Breast epithelium (tissue), 4 donors: ENCODE data around the gene PRKD2. TPM values are rescaled to one million over a fixed set of nuclear protein-coding genes. Genes with fewer than 3 reads are reported as not detected.

Experiments
- DNase-seq, 2 donors: peaks; one replicate each; pipeline ENCODE4 v3.0.0-alpha.2; 2019; ENCODE audit warnings: low spot score in 2 of 2
- H3K27ac ChIP-seq, 2 donors: fragments of 200-600 bp; sonication (generic) in 1 of 2; one replicate each; pipeline ENCODE4 v1.5.1; 2016 to 2019; ENCODE audit warnings: mild to moderate bottlenecking in 1 of 2
- H3K27me3 ChIP-seq, 2 donors: fragments of 200-600 bp; sonication (generic) in 1 of 2; one replicate each; pipeline versions ENCODE4 v1.5.1 to v1.6.0; 2017 to 2019; ENCODE audit warnings: control low read depth in 1 of 2, mild to moderate bottlenecking in 1 of 2
- H3K36me3 ChIP-seq: fragments of 200-600 bp; one replicate; pipeline ENCODE4 v1.5.1; 2019
- H3K4me1 ChIP-seq, 2 donors: fragments of 200-600 bp; sonication (generic); one replicate each; pipeline ENCODE4 v1.5.1; 2016 to 2019; ENCODE audit warnings: control low read depth in 1 of 2
- H3K4me3 ChIP-seq, 3 donors: fragments of 200-600 bp; sonication (generic); 1 replicate in 2 of 3; 2 replicates in 1 of 3; pipeline ENCODE4 v1.5.1; 2016 to 2019; ENCODE audit warnings: mild to moderate bottlenecking in 3 of 3, moderate library complexity in 2 of 3
- H3K9me3 ChIP-seq, 2 donors: fragments of 200-600 bp; sonication (generic) in 1 of 2; one replicate each; pipeline ENCODE4 v1.5.1; 2016 to 2019; ENCODE audit warnings: control low read depth in 1 of 2
- CTCF ChIP-seq, 3 donors: fragments of 450-650 bp; IDR thresholded peaks; one replicate each; pipeline ENCODE4 v1.5.1; 2016 to 2017; ENCODE audit warnings: antibody characterized with exemption in 3 of 3, mild to moderate bottlenecking in 3 of 3, moderate library complexity in 3 of 3
- POLR2A ChIP-seq: fragments of 450-650 bp; IDR thresholded peaks from one replicate; pipeline ENCODE4 v1.6.1; 2016; ENCODE audit warnings: antibody characterized with exemption, mild to moderate bottlenecking, moderate library complexity
- POLR2AphosphoS5 ChIP-seq, 3 donors: sonication (generic); formaldehyde crosslinking; IDR thresholded peaks; one replicate each; pipeline ENCODE4 v1.6.1; 2017; ENCODE audit warnings: antibody characterized with exemption in 3 of 3
- intact Hi-C: fragments of 100-400 bp; cut with DNase I; formaldehyde crosslinking; loops from one replicate; pipeline ENCODE4 v1.15.1; 2023; ENCODE audit warnings: low total_unique reads
- total RNA-seq, 3 donors: library from RNA; depleted of rRNA; stranded (reverse); fragments of >200 nt; gene quantifications; one replicate each; pipeline ENCODE4 v1.1.0, GENCODE V29; 2016

Gene PRKD2
- total RNA-seq, 3 donors from 2014 or later, result 13.1 to 36.7 (median 25.5) TPM

- peaks cover 15% of the 10 kb centered on the region for H3K36me3 ChIP-seq
- no peaks in the 10 kb centered on the region for H3K4me1 ChIP-seq
- DNase-seq, result no peak
- peak overlapping the region in 1 of 3 donors; percentile 10 for H3K4me3 ChIP-seq
- H3K27ac ChIP-seq, result peak overlapping the region in 1 of 2 donors; percentile 36
- H3K9me3 ChIP-seq, result no peaks in the 10 kb centered on the region
- no peaks in the 10 kb centered on the region for H3K27me3 ChIP-seq
- no peak for TF ChIP-seq POLR2AphosphoS5 (IDR thresholded peaks at IDR 0.05)
- TF ChIP-seq CTCF (IDR thresholded peaks at IDR 0.05), result no peak
- TF ChIP-seq POLR2A, result no peak
- intact Hi-C loops, result no loop called here
Observed at GRCh38 chr19:46697204-46697960, 19.5 kb downstream of the PRKD2 start.

- Histone ChIP-seq H3K4me3 (no peak overlapping the region), H3K27ac (no peak overlapping the region)
- intact Hi-C loops, result no loop called here
Observed at GRCh38 chr19:46696866-46697203, 20.1 kb downstream of the PRKD2 start.

GRCh38 chr19:46696052-46696451 is 20.9 kb downstream of the PRKD2 start:
- H3K27me3 ChIP-seq, result no peaks in the 10 kb centered on the region
- H3K4me1 ChIP-seq, result no peaks in the 10 kb centered on the region
- peaks cover 26% of the 10 kb centered on the region for H3K36me3 ChIP-seq

More at GRCh38 chr19:46696866-46697203, 20.1 kb downstream of the PRKD2 start:
- DNase-seq, result no peak
- Histone ChIP-seq H3K9me3 (no peaks in the 10 kb centered on the region), H3K27me3 (no peaks in the 10 kb centered on the region), H3K36me3 (peaks cover 20% of the 10 kb centered on the region), H3K4me1 (no peaks in the 10 kb centered on the region)
- TF ChIP-seq CTCF (IDR thresholded peaks at IDR 0.05) (no peak), POLR2A (no peak), POLR2AphosphoS5 (IDR thresholded peaks at IDR 0.05) (no peak)

GRCh38 chr19:46693760-46694159 is 23.2 kb downstream of the PRKD2 start:
- no peaks in the 10 kb centered on the region for H3K4me1 ChIP-seq
- H3K9me3 ChIP-seq, result no peaks in the 10 kb centered on the region
- H3K27ac ChIP-seq, result no peak overlapping the region
- H3K27me3 ChIP-seq, result no peaks in the 10 kb centered on the region
- intact Hi-C loops, result no loop called here
- no peak for TF ChIP-seq CTCF (IDR thresholded peaks at IDR 0.05)
- no peak for TF ChIP-seq POLR2AphosphoS5 (IDR thresholded peaks at IDR 0.05)
- no peak overlapping the region for H3K4me3 ChIP-seq
- peaks cover 21% of the 10 kb centered on the region for H3K36me3 ChIP-seq
- no peak for DNase-seq

More at GRCh38 chr19:46696052-46696451, 20.9 kb downstream of the PRKD2 start:
- H3K4me3 ChIP-seq, result no peak overlapping the region
- intact Hi-C loops, result no loop called here
- DNase-seq, result no peak
- TF ChIP-seq CTCF (IDR thresholded peaks at IDR 0.05), result no peak
- H3K27ac ChIP-seq, result no peak overlapping the region
- H3K9me3 ChIP-seq, result no peaks in the 10 kb centered on the region

GRCh38 chr19:46692918-46693722 is 23.8 kb downstream of the PRKD2 start:
- intact Hi-C loops, result no loop called here
- H3K36me3 ChIP-seq, result peaks cover 21% of the 10 kb centered on the region
- no peak overlapping the region for H3K4me3 ChIP-seq
- TF ChIP-seq CTCF (IDR thresholded peaks at IDR 0.05) (no peak), POLR2A (no peak), POLR2AphosphoS5 (IDR thresholded peaks at IDR 0.05) (no peak)
- DNase-seq, result no peak
- peak overlapping the region in 1 of 2 donors; percentile 2 for H3K27ac ChIP-seq
- no peaks in the 10 kb centered on the region for H3K9me3 ChIP-seq
- H3K4me1 ChIP-seq, result no peaks in the 10 kb centered on the region
- H3K27me3 ChIP-seq, result no peaks in the 10 kb centered on the region
